Esophagus (tissue), 2 donors: Measurements from ENCODE around the gene OPCML. TPM values are rescaled to one million over a fixed set of nuclear protein-coding genes. Genes with fewer than 3 reads are reported as not detected.

Source experiments
- H3K27ac ChIP-seq, 2 donors: one replicate each; pipeline ENCODE4 v1.5.1; 2013; ENCODE audit warnings: low read depth in 2 of 2, mild to moderate bottlenecking in 2 of 2, inconsistent platforms in 1 of 2, low read length in 1 of 2, moderate library complexity in 1 of 2
- H3K27me3 ChIP-seq, 2 donors: one replicate each; pipeline ENCODE4 v1.6.1; 2013; ENCODE audit warnings: low read length in 2 of 2, control low read depth in 1 of 2, mild to moderate bottlenecking in 1 of 2; ENCODE audit not compliant: insufficient read depth in 2 of 2, control insufficient read depth in 1 of 2
- H3K36me3 ChIP-seq, 2 donors: one replicate each; pipeline ENCODE4 v1.6.1; 2013; ENCODE audit warnings: low read length in 1 of 2; ENCODE audit not compliant: control insufficient read depth in 2 of 2, insufficient read depth in 2 of 2
- H3K4me1 ChIP-seq, 2 donors: one replicate each; pipeline ENCODE4 v1.6.1; 2013; ENCODE audit warnings: low read length in 1 of 2; ENCODE audit not compliant: control insufficient read depth in 2 of 2, insufficient read depth in 2 of 2
- H3K4me3 ChIP-seq, 2 donors: one replicate each; pipeline ENCODE4 v1.5.1; 2013; ENCODE audit warnings: low read length in 2 of 2, mild to moderate bottlenecking in 2 of 2, low read depth in 1 of 2, moderate library complexity in 1 of 2
- H3K9me3 ChIP-seq, 2 donors: one replicate each; pipeline ENCODE4 v1.6.1; 2013; ENCODE audit warnings: mild to moderate bottlenecking in 2 of 2, low read depth in 1 of 2, low read length in 1 of 2, moderate library complexity in 1 of 2; ENCODE audit not compliant: control insufficient read depth in 2 of 2, insufficient read depth in 1 of 2
- WGBS, 2 donors: extraction: QIAGEN DNeasy Blood & Tissue Kit; methylation state at CpG; one replicate each; pipeline ENCODE4 v1.1.7; 2013; 5-methylcytosine and 5-hydroxymethylcytosine counted together
- polyA plus RNA-seq, 2 donors: library from polyadenylated mRNA; stranded (reverse); fragments of 200-250 nt; gene quantifications; one replicate each; pipeline ENCODE4 v1.2.3, GENCODE V29; 2013
- donor health status: healthy with polysubstance abuse.
- donor health status: Bipolar disorder and iron deficiency.

Gene OPCML
- polyA plus RNA-seq, 2 donors: 0.04 to 0.05 TPM

GRCh38 chr11:132578580-132578979 is 953.7 kb downstream of the OPCML start:
- H3K9me3 ChIP-seq: peaks cover 2% of the 10 kb centered on the region in 2 donors
- WGBS, 2 donors: 74 to 86% methylated on average over 1 of the region's 1 CpG

GRCh38 chr11:132576706-132577105 is 955.6 kb downstream of the OPCML start:
- Histone ChIP-seq H3K4me1 (no peaks in the 10 kb centered on the region), H3K4me3 (no peak overlapping the region), H3K27me3 (no peaks in the 10 kb centered on the region), H3K27ac (no peak overlapping the region), H3K36me3 (no peaks in the 10 kb centered on the region), H3K9me3 (peaks cover 2% of the 10 kb centered on the region in 2 donors)
- WGBS, 2 donors: 55 to 67% methylated on average over 3 of the region's 3 CpGs

More at GRCh38 chr11:132578580-132578979, 953.7 kb downstream of the OPCML start:
- Histone ChIP-seq H3K27ac (no peak overlapping the region), H3K27me3 (no peaks in the 10 kb centered on the region), H3K4me3 (no peak overlapping the region), H3K4me1 (no peaks in the 10 kb centered on the region), H3K36me3 (no peaks in the 10 kb centered on the region)

GRCh38 chr11:132564091-132564885 is 968.0 kb downstream of the OPCML start:
- Histone ChIP-seq H3K27ac (no peak overlapping the region), H3K4me3 (no peak overlapping the region), H3K4me1 (no peaks in the 10 kb centered on the region), H3K9me3 (peaks cover 0 to 3% of the 10 kb centered on the region in 2 donors), H3K36me3 (no peaks in the 10 kb centered on the region), H3K27me3 (peaks cover 0 to 3% of the 10 kb centered on the region in 2 donors)
- WGBS, 2 donors: 89% methylated on average over 8 of the region's 8 CpGs

DNA sequence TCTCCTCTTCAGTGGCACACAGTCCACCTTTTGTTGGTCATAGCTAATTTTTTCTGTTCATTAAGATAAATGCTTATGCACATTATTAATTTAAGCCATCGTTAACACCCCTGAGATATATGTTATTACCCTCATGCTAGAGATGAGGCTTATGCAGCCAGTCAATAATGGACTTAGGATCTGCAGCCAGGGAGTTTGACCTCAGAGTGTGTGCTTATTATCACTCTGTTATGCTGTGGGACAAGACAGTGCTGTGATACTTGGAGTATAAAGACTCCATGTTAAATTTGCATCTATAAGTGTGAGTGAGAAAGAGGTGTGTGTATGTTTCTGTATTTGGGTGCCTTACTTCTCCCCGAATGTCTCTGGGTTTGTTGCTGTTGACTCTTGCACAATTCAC is 969.3 kb downstream of the OPCML start:
- 83 to 88% methylated on average over 2 of the region's 2 CpGs for WGBS, 2 donors
- peaks cover 0 to 3% of the 10 kb centered on the region in 2 donors for H3K9me3 ChIP-seq
- H3K27me3 ChIP-seq: peaks cover 0 to 3% of the 10 kb centered on the region in 2 donors
- H3K4me3 ChIP-seq: no peak overlapping the region
- H3K4me1 ChIP-seq: no peaks in the 10 kb centered on the region
- H3K27ac ChIP-seq: no peak overlapping the region
- H3K36me3 ChIP-seq: no peaks in the 10 kb centered on the region

DNA sequence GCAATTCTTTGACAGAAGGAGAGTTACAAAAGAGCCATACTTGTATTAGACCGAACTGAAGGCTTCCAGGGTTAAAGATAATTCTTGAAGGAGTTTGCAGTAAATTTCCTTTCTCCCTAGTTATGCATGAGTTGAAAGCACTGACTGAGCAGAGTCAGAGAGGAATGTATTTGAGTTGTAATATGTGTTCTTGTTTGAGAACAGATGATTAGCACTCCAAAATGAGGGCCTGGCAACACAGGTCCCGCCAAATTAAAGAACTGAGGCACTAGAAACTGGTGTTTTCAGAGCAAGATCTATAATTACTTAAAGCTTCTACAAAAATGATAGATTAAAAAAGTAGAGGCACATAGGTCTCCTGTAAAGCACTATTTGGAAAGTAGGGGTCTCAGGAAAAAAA is 970.4 kb downstream of the OPCML start:
- peaks cover 0 to 3% of the 10 kb centered on the region in 2 donors for H3K27me3 ChIP-seq
- WGBS, 2 donors: 68% methylated on average over 2 of the region's 2 CpGs
- no peak overlapping the region for H3K27ac ChIP-seq
- H3K9me3 ChIP-seq: peaks cover 0 to 3% of the 10 kb centered on the region in 2 donors
- H3K36me3 ChIP-seq: no peaks in the 10 kb centered on the region
- no peaks in the 10 kb centered on the region for H3K4me1 ChIP-seq
- H3K4me3 ChIP-seq: no peak overlapping the region

GRCh38 chr11:132559331-132560036 is 972.8 kb downstream of the OPCML start:
- H3K36me3 ChIP-seq: no peaks in the 10 kb centered on the region
- 23 to 27% methylated on average over 5 of the region's 5 CpGs for WGBS, 2 donors
- H3K4me3 ChIP-seq: no peak overlapping the region
- no peak overlapping the region for H3K27ac ChIP-seq
- no peaks in the 10 kb centered on the region for H3K4me1 ChIP-seq
- peaks cover 0 to 3% of the 10 kb centered on the region in 2 donors for H3K27me3 ChIP-seq
- peaks cover 0 to 3% of the 10 kb centered on the region in 2 donors for H3K9me3 ChIP-seq

DNA sequence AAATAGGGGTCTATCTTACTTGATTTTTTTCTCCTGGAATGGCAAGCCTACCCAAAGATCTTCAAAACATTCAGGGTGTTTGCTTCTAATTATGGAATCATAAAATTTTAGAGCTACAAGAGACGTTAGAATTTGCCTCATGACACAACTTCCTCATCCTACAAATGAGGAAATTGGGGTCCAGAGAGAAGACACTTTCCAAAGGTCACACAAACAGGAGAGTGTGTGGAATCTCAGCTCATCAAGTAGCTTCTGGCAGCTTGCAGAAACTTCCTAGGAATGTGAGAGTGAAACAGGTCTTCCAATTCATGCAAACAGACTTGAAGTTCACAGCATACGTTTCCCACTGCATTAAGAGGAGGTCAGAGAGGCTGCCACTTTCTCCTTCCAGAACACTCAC is 976.0 kb downstream of the OPCML start:
- 42 to 43% methylated on average over 2 of the region's 2 CpGs for whole genome bisulfite sequencing, 2 donors
- Histone ChIP-seq H3K4me1 (no peaks in the 10 kb centered on the region), H3K36me3 (no peaks in the 10 kb centered on the region), H3K27me3 (peaks cover 0 to 2% of the 10 kb centered on the region in 2 donors), H3K9me3 (peaks cover 0 to 3% of the 10 kb centered on the region in 2 donors), H3K4me3 (no peak overlapping the region), H3K27ac (no peak overlapping the region)

GRCh38 chr11:132555617-132556016 is 976.7 kb downstream of the OPCML start:
- no peaks in the 10 kb centered on the region for H3K36me3 ChIP-seq
- H3K4me1 ChIP-seq: no peaks in the 10 kb centered on the region
- peaks cover 0 to 3% of the 10 kb centered on the region in 2 donors for H3K9me3 ChIP-seq
- no peaks in the 10 kb centered on the region for H3K27me3 ChIP-seq
- WGBS, 2 donors: 73 to 77% methylated on average over 3 of the region's 3 CpGs
- no peak overlapping the region for H3K4me3 ChIP-seq
- no peak overlapping the region for H3K27ac ChIP-seq

- Histone ChIP-seq H3K4me3 (no peak overlapping the region), H3K27ac (no peak overlapping the region), H3K9me3 (peaks cover 0 to 3% of the 10 kb centered on the region in 2 donors), H3K27me3 (no peaks in the 10 kb centered on the region), H3K4me1 (no peaks in the 10 kb centered on the region), H3K36me3 (no peaks in the 10 kb centered on the region)
- 93 to 94% methylated on average over 5 of the region's 5 CpGs for WGBS, 2 donors
Observed at GRCh38 chr11:132551016-132551415, 981.3 kb downstream of the OPCML start.
